Ramos (cell line): Measurements from ENCODE around the gene FIZ1.

Experiments used
- in situ Hi-C: fragments of 300-500 bp; cut with MboI; formaldehyde crosslinking; loops from one replicate; pipeline ENCODE4 v1.14.3; 2022; ENCODE audit warnings: low sequenced_read_pairs; ENCODE audit not compliant: unreplicated experiment

The FIZ1 gene, protein sequence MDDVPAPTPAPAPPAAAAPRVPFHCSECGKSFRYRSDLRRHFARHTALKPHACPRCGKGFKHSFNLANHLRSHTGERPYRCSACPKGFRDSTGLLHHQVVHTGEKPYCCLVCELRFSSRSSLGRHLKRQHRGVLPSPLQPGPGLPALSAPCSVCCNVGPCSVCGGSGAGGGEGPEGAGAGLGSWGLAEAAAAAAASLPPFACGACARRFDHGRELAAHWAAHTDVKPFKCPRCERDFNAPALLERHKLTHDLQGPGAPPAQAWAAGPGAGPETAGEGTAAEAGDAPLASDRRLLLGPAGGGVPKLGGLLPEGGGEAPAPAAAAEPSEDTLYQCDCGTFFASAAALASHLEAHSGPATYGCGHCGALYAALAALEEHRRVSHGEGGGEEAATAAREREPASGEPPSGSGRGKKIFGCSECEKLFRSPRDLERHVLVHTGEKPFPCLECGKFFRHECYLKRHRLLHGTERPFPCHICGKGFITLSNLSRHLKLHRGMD

DNA sequence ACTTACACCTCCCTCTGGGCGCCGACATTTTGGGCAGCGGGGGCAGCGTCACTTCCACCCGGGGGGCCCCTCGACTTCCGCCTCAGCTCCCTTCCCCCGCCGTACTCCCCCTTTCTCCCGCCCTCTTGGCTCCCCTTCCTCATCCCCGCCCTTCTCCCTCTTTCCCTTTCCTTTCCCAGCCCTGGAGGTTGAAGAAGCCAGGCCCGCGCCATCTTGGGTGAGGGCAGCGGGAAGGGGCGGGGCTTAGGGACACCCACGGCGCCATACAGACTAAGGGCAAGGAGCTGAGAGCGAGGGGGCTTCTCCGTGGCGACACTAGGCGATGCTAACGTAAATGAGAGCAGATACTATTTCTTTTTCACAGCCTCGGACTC is at the start of gene FIZ1:
TSS of gene FIZ1 (minus strand) at position 50 of the 374 bp plus-strand sequence. CDS start 1,652 bp downstream, outside the sequence.
- in situ Hi-C loops, result no loop called here

DNA sequence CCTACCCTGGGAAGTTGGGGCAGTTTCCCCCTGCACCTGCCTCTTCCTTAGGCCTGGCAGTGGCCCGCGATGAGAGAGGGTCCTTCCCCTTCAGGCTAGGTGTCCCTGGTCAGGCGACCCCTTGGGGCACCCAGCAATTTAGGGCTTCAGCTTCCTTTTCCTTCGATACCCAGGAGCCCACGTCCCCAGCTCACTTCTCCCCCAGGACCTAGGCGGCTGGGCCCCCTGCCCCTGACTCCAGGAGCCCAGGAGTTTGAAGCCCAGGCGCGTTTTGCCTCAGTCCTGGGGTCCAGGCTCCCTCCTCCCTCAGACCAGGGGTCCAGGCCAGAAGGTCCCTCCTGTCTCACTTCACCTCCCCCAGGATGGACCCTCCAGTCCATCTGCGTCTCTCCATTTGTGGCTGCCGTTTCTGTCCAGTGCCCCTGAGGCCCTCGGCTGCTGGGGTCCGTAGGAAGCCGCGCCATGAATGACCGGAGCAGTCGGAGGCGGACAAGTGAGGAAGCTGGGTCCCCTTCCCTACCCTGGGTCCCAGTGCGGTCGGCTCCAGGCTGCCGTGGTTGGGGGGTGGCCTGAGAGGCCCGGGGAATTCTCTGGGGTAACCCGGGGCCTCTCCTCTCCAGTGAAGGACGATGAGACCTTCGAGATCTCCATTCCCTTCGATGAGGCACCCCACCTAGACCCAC is 49.4 kb upstream of the FIZ1 start:
- in situ Hi-C loops, result loop anchor here (25.0 kb wide), 1 partner anchor 361 kb away; the partner anchor contains the start of genes BRSK1 and HSPBP1

DNA sequence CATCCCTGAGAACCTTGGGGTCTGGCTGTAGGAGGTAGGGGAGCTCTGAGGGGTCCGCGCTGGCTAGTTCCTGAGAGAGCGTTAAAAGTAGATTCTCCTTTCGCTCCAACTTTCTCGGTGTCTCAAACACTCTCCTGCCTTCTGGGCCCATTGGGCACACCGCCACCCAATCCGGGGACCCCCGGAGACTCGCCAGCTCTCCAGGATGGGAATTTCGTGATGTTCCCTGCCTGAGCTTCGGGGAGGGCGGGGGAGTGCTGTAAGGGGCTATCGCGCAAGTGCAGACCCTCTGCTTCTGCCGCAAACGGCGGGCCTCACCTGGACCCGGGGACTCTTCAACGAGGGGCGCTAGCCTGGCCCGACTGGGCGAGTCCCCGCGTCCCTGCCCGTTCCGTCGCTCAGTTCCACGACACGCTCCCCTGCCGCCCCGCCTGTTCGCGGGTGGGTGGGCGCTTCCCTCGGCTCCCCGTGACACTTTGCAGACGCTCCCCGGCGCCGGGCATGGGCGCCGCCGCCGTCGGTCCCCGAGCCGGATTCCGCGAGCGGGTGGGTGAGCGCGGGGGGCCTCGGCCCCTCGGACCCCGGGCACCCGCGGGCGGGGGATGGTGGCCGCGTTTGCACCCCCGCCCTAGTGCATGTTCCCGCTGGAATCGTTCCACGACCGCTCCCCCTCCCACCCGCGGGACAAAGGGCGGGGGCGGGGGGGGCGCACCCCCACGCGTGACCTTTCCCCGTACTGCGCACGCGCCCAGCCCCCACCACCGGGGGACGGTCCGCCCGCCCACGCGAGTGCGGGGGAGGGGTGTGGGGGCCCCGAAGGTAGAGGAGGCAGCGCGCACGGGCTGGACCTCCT is 48.6 kb upstream of the FIZ1 start, which contains the start of gene CCDC106:
TSS of gene CCDC106 (plus strand) at position 481 of the 853 bp plus-strand sequence. CDS start 835 bp downstream, outside the sequence.
- in situ Hi-C loops, result loop anchor here (25.0 kb wide), 1 partner anchor 361 kb away; the partner anchor contains the start of genes BRSK1 and HSPBP1

DNA sequence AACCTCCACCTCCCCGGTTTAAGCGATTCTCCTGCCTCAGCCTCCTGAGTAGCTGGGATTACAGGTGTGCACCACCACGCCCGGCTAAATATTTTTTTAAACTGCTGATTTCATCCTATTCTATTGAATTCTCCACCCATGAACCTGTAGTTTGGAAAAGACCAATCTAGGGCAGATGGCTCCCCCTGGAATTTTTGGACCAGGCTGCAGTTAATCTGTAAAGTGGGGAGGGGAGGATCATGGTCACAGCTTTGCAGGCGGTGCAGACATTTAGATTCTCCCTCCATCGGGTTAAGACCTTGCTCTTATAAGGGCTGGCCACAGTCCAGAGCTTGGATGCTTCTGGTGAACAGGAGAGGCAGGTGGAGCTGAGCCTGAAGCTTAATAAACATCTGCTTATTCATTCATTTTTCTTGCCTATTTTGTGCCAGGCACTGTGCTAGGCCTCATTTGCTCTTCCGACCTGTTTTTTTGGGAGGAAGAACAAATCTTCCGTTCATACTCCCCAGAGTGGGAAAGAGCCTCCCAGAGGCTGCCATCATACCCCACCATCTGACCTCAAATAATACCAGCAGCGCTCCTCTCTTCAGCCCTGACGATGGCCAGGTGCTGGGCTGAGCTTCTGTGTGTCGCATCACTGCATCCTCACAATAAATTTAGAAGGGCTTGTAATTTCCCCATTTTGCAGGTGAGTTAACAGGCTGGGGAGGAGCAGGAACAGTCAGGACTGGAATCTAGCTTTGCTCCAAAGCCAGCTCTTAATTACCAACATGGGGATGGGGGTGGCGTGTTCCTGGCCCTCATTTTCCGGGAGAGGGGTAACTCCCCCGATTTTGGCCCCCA is 47.8 kb upstream of the FIZ1 start:
- in situ Hi-C loops, result loop anchor here (25.0 kb wide), 1 partner anchor 360 kb away; the partner anchor contains the start of genes BRSK1 and HSPBP1

DNA sequence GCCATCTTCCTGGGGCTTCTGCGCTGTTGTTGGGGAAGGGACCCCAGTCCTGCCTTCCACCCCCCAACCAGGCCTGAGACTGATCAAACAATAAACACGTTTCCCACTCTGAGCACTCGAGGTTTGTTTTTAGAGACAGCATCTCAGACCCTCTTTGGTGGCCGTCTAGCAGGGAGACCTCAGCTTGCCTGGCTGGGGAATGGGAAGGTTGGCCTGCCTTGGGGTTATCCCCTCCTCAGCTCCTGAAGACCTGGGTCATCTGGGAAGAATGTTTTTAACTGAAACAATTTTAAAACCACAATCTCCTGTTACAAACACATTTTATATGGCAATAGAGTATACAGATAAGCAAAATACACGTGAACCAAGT is 46.2 kb upstream of the FIZ1 start:
- in situ Hi-C loops, result loop anchor here (25.0 kb wide), 1 partner anchor 358 kb away; the partner anchor contains the start of genes BRSK1 and HSPBP1

DNA sequence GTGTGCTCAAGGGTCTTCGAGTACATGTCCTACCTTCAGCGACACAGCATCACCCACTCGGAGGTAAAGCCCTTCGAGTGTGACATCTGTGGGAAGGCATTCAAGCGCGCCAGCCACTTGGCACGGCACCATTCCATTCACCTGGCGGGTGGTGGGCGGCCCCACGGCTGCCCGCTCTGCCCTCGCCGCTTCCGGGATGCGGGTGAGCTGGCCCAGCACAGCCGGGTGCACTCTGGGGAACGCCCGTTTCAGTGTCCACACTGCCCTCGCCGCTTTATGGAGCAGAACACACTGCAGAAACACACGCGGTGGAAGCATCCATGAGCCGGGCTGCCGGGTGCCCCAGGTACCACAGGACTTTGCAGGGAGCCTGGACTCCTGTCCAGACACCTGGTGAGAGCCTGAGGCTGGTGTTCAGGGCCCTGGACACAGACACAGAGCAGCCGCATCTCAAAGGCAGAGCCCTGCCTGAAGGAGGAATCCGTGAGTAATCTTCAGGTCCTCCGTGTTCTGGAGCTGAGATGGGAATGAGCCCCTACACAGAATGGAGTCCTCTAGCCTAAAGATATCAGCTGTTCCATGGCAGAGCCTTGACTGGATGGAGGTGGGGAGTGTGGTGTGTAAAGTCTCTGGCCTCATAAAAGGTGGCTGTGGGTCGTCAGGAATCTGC is 45.7 kb upstream of the FIZ1 start:
- in situ Hi-C loops, result loop anchor here (25.0 kb wide), 1 partner anchor 358 kb away; the partner anchor contains the start of genes BRSK1 and HSPBP1

DNA sequence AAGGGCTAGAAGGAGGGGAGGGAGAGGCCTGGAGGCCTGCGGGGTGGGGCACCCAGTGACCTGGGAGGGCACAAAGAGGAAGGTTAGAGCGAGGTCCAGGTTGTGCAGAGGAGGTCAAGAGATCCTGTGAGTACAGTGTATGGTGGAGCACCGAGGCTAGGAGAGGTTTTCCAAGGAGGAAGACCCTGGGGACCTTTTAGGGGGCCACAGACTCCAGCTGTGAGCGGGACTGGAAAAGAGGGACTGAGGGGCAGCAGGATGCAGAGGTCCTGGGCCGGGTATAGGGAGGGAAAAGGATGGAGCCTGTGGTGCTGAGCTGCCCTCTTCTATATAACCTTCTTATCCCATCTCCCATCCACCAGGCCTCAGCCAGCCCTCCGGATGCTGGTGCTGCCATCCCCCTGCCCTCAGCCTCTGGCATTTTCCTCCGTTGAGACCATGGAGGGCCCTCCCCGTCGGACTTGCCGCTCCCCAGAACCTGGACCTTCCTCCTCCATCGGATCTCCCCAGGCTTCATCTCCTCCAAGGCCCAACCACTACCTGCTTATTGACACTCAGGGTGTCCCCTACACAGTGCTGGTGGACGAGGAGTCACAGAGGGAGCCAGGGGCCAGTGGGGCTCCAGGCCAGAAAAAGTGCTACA is 45.0 kb upstream of the FIZ1 start:
- in situ Hi-C loops, result loop anchor here (25.0 kb wide), 1 partner anchor 357 kb away; the partner anchor contains the start of genes BRSK1 and HSPBP1

DNA sequence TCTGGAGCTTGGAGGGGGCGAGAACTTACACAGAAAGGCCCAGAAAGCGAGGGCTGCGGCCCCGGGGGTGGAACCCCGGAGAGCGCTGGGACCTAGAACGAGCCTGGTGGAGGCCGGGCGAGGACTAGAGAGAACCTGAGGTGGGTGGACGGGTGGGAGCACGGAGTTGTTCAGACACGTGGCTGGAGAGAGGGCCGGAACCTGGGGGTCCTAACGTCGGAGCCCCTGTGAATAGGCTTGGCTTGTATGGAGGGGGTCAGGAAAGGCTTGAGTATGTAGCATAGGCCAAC is 44.5 kb upstream of the FIZ1 start:
- in situ Hi-C loops, result loop anchor here (25.0 kb wide), 1 partner anchor 357 kb away; the partner anchor contains the start of genes BRSK1 and HSPBP1

DNA sequence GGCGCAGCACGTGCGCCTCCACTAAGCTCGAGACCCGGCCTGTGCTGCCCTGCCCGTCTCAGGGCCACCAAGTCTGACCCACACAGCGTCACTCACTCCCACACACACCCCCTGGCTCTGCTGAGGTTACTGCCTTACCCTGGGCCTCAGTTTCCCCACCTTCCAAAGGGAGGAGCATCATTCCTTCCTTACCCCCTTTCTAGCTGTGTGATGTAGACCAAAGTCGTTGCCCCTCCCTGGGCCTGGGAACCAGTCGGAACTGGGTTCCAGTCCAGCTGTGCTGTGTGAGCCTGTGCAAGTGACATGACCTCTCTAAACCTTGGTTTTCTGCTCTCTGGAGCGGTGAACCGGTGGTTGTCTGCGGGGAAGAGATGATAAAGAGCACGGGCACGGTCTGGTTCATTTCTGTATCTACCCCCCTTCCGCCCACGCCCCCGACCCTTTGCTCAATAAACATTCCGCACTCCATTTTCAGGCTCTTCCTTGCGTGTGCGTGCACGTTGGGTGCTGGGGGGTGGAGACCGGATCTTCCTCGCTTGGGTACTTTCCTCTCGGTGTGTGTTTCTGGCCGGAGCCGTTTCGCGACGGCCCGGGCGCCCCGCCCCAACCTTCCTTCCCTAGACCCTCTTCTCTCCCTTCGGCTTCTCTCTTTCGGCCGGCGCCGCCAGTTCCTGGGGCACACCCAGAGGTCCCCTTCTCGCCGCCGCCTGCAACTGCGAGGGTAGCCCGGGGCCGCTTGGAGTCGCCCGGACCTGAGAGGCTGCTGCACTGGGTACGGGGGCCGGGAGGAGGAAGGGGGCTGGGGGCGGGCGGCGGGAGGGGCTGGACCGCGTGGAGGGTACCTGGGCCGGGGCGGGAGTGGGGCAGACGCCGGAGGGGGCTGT is 43.9 kb upstream of the FIZ1 start, which contains the start of gene ZNF581:
TSS of gene ZNF581 (plus strand) at position 647 of the 884 bp plus-strand sequence. CDS start 923 bp downstream, outside the sequence.
- in situ Hi-C loops, result loop anchor here (25.0 kb wide), 1 partner anchor 356 kb away; the partner anchor contains the start of genes BRSK1 and HSPBP1

DNA sequence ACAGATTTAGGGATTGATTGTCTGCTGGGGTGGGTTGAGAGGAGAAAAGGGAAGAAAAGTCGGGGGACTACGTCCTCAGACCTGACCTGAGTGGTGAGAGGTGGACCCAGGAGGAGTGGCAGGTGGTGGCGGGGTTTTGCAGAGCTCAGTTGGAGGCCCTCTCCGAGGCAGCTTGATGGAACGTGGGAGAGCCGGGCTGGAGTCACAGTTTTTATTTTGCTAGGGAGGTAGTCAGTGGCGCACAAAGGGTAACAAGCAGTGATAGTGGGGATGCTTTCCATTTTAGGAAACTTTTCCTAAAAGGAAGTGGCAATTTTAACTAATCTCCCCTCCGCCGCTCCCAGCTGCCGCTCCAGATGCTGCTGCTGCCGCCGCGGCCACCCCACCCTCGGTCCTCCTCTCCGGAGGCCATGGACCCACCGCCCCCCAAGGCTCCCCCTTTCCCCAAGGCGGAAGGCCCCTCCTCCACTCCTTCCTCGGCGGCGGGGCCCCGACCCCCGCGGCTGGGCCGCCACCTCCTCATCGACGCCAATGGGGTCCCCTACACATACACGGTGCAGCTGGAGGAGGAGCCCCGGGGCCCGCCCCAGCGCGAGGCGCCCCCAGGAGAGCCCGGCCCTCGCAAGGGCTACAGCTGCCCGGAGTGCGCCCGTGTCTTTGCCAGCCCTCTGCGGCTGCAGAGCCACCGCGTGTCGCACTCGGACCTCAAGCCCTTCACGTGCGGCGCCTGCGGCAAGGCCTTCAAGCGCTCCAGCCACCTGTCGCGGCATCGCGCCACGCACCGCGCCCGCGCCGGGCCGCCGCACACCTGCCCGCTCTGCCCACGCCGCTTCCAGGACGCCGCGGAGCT is 43.1 kb upstream of the FIZ1 start:
- in situ Hi-C loops, result loop anchor here (25.0 kb wide), 1 partner anchor 355 kb away; the partner anchor contains the start of genes BRSK1 and HSPBP1

DNA sequence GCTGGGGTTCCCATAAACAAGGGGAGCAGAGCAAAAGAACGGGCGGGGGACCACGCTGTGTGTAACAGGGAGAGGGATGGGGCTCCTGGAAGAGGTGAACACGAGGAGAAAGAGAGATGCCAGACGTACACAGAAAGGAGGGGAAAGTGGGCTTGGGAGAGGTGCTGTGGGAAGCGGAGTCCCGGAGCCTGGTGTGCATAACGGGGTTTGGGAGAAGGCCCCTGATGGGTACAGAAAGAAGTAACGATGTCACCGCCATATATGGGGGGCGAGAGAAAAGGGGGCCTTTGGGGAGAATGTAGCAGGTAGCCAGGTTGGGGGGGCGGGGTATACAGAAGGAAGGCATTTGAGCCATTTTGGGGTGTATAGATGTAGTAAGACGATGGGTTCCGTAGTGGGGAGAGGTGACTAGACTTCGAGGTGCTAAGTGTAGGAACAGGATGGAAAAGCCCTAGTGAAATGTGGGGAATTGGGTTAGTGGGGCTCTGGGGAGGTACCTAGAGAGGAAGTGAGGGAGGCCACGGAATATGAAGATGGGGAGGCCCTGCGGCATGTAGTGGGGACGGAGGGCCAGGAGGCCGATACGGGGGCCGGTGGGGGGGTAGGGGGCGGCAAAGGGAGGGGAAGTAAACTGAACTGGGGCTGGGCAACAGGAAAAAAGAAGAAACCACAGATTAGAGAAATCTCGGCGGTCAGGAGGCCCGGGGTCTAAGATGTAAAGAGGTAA is 42.3 kb upstream of the FIZ1 start:
- in situ Hi-C loops, result loop anchor here (25.0 kb wide), 1 partner anchor 354 kb away; the partner anchor contains the start of genes BRSK1 and HSPBP1

DNA sequence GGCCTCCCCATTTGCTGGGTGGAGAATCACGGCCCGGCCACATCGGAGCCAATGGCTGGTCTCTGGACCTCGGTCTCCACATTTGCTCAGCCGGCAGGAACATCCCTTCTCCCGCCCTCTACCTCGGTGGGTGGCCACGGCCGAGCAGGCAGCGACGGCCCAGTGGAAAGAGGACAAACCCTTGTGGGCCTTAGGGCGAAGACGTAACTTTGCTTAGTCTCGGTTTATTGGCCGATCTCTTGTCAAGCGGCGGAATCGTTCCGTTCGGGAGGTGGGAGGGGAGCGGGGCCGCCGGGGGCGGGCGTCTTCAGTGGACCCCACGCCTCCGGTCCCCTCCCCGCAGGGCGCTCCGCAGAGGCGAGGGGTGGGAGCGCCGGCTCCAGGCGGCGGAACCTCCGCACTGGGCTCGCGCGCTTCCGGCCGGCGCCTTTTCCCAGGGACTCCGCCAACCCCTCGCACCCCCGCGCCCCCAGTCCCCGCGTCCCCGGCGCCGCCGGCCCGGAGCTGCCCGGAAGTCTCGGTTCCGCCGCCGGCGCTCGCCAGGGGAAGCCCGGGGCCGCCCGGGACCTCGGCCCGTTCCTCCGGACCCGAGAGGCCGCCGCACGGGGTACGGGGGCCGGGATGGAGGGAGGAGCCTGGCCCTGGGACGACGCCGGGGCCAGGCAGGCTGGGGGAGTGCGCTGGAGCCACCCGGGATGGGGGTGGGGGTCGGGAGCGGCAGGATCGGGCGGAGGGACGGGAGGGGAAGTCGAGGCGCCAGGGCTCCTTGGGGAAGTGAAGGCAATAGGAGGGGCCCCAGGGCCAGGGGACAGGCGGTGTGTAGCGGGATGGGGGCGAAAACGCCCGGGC is 41.5 kb upstream of the FIZ1 start, which contains the start of gene ZNF580:
TSS of gene ZNF580 (plus strand) at position 426 of the 849 bp plus-strand sequence. CDS start 1,507 bp downstream, outside the sequence.
- in situ Hi-C loops, result loop anchor here (25.0 kb wide), 1 partner anchor 354 kb away; the partner anchor contains the start of genes BRSK1 and HSPBP1

DNA sequence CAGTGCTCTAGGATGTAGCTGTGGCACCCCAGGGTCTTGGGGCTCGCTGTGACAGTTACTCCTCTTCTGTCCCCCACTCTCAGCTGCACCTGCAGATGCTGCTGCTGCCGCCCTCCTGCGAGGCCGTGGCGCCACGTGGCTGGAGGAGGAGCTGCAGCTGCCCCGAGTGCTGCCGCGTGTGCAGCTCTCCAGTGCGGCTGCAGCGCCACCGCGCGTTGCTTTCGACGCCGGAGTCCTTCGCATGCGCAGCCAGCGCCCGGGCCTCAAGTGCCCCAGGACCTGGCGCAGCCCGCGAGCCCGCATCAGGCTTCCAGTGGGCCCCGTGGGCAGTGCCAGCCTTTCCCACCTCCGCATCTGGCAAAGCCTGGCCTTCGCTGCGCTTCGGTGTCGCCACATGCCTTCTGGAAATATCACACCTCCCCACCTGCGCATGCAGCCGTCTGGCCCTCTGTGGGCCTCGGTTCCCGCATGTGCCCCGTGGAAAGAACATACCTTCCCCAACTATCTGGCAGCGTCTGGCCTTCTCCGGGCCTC is 40.8 kb upstream of the FIZ1 start:
- in situ Hi-C loops, result loop anchor here (25.0 kb wide), 1 partner anchor 353 kb away; the partner anchor contains the start of genes BRSK1 and HSPBP1
